ENCODE results near the gene EML4.
A peak's percentile ranks its signal among the peaks of the same experiment; 100 is the strongest.

EML4 gene

GRCh38 chr2:42298132-42298531 lies 129.0 kb downstream of the EML4 start:
- H3K4me1 Mint-ChIP-seq, result peaks cover 44% of the 10 kb centered on the region
- H3K36me3 Mint-ChIP-seq, result peaks cover 97% of the 10 kb centered on the region
- peak overlapping the region; percentile 85 for H3K27ac Mint-ChIP-seq
- H3K9me3 Mint-ChIP-seq, result no peaks in the 10 kb centered on the region
- ATAC-seq (no peak), DNase-seq (ENCODE audit: low spot score in 2 of 2) (no peak)
- H3K4me3 Mint-ChIP-seq, result no peak overlapping the region

GRCh38 chr2:42298996-42299754 lies 130.0 kb downstream of the EML4 start:
- Mint-ChIP-seq H3K27ac (peak overlapping the region; percentile 86), H3K4me1 (peaks cover 44% of the 10 kb centered on the region), H3K36me3 (peaks cover 97% of the 10 kb centered on the region), H3K4me3 (no peak overlapping the region), H3K9me3 (no peaks in the 10 kb centered on the region)
- DNase-seq (ENCODE audit: low spot score in 2 of 2) (no peak), ATAC-seq (peak; percentile 85)

GRCh38 chr2:42300527-42300926 lies 131.4 kb downstream of the EML4 start:
- H3K4me3 Mint-ChIP-seq, result no peak overlapping the region
- no peaks in the 10 kb centered on the region for H3K9me3 Mint-ChIP-seq
- H3K36me3 Mint-ChIP-seq, result peaks cover 97% of the 10 kb centered on the region
- peaks cover 44% of the 10 kb centered on the region for H3K4me1 Mint-ChIP-seq
- DNase-seq (ENCODE audit: low spot score in 2 of 2) (no peak), ATAC-seq (peak; percentile 44)
- H3K27ac Mint-ChIP-seq, result no peak overlapping the region

- H3K4me3 Mint-ChIP-seq, result no peak overlapping the region
- H3K4me1 Mint-ChIP-seq, result peaks cover 30% of the 10 kb centered on the region
- H3K36me3 Mint-ChIP-seq, result peaks cover 90% of the 10 kb centered on the region
- no peaks in the 10 kb centered on the region for H3K9me3 Mint-ChIP-seq
- peak overlapping the region; percentile 68 for H3K27ac Mint-ChIP-seq
- DNase-seq (ENCODE audit: low spot score in 2 of 2), result no peak
- no peak for ATAC-seq
Measured at GRCh38 chr2:42303252-42303651, 134.1 kb downstream of the EML4 start.

- DNase-seq (ENCODE audit: low spot score in 2 of 2) (no peak), ATAC-seq (no peak)
- peak overlapping the region; percentile 68 for H3K27ac Mint-ChIP-seq
- H3K36me3 Mint-ChIP-seq, result peaks cover 87% of the 10 kb centered on the region
- H3K4me1 Mint-ChIP-seq, result peaks cover 20% of the 10 kb centered on the region
- no peaks in the 10 kb centered on the region for H3K9me3 Mint-ChIP-seq
- H3K4me3 Mint-ChIP-seq, result no peak overlapping the region
Measured at GRCh38 chr2:42304059-42304713, 135.0 kb downstream of the EML4 start.

GRCh38 chr2:42307180-42307579 lies 138.0 kb downstream of the EML4 start:
- Mint-ChIP-seq H3K27ac (peak overlapping the region; percentile 56), H3K36me3 (peaks cover 67% of the 10 kb centered on the region), H3K4me1 (peaks cover 14% of the 10 kb centered on the region)

GRCh38 chr2:42309366-42309765 lies 140.2 kb downstream of the EML4 start:
- peaks cover 65% of the 10 kb centered on the region for H3K36me3 Mint-ChIP-seq
- H3K9me3 Mint-ChIP-seq, result no peaks in the 10 kb centered on the region
- H3K4me1 Mint-ChIP-seq, result peaks cover 14% of the 10 kb centered on the region
- H3K27ac Mint-ChIP-seq, result peak overlapping the region; percentile 26
- no peak for DNase-seq (ENCODE audit: low spot score in 2 of 2)
- peak; percentile 58 for ATAC-seq
- H3K4me3 Mint-ChIP-seq, result no peak overlapping the region

More at GRCh38 chr2:42307180-42307579, 138.0 kb downstream of the EML4 start:
- DNase-seq (ENCODE audit: low spot score in 2 of 2), result no peak
- ATAC-seq, result no peak
- H3K4me3 Mint-ChIP-seq, result no peak overlapping the region
- H3K9me3 Mint-ChIP-seq, result no peaks in the 10 kb centered on the region

GRCh38 chr2:42310007-42310515 lies 140.9 kb downstream of the EML4 start:
- no peak overlapping the region for H3K4me3 Mint-ChIP-seq
- ATAC-seq, result no peak
- DNase-seq (ENCODE audit: low spot score in 2 of 2), result no peak
- peaks cover 65% of the 10 kb centered on the region for H3K36me3 Mint-ChIP-seq
- H3K9me3 Mint-ChIP-seq, result no peaks in the 10 kb centered on the region
- H3K27ac Mint-ChIP-seq, result no peak overlapping the region
- H3K4me1 Mint-ChIP-seq, result peaks cover 21% of the 10 kb centered on the region

- no peak for DNase-seq (ENCODE audit: low spot score in 2 of 2)
- Mint-ChIP-seq H3K4me3 (no peak overlapping the region), H3K9me3 (no peaks in the 10 kb centered on the region), H3K27ac (no peak overlapping the region), H3K36me3 (peaks cover 65% of the 10 kb centered on the region), H3K4me1 (peaks cover 22% of the 10 kb centered on the region)
- ATAC-seq, result no peak
Measured at GRCh38 chr2:42312106-42312505, 143.0 kb downstream of the EML4 start.

- H3K27ac Mint-ChIP-seq, result peak overlapping the region; percentile 46
- H3K4me1 Mint-ChIP-seq, result peaks cover 18% of the 10 kb centered on the region
- H3K9me3 Mint-ChIP-seq, result no peaks in the 10 kb centered on the region
- H3K4me3 Mint-ChIP-seq, result no peak overlapping the region
- DNase-seq (ENCODE audit: low spot score in 2 of 2) (no peak), ATAC-seq (no peak)
- peaks cover 72% of the 10 kb centered on the region for H3K36me3 Mint-ChIP-seq
Measured at GRCh38 chr2:42314892-42315468, 145.8 kb downstream of the EML4 start.

- ATAC-seq, result no peak
- Mint-ChIP-seq H3K9me3 (no peaks in the 10 kb centered on the region), H3K27ac (no peak overlapping the region), H3K36me3 (peaks cover 79% of the 10 kb centered on the region), H3K4me3 (no peak overlapping the region), H3K4me1 (peaks cover 16% of the 10 kb centered on the region)
- DNase-seq (ENCODE audit: low spot score in 2 of 2), result no peak
Measured at GRCh38 chr2:42315844-42316470, 146.8 kb downstream of the EML4 start.

GRCh38 chr2:42316910-42317309 lies 147.8 kb downstream of the EML4 start:
- Mint-ChIP-seq H3K27ac (peak overlapping the region; percentile 26), H3K4me3 (no peak overlapping the region), H3K4me1 (peaks cover 16% of the 10 kb centered on the region), H3K9me3 (no peaks in the 10 kb centered on the region), H3K36me3 (peaks cover 84% of the 10 kb centered on the region)
- no peak for ATAC-seq
- DNase-seq (ENCODE audit: low spot score in 2 of 2), result no peak

- ATAC-seq (no peak), DNase-seq (ENCODE audit: low spot score in 2 of 2) (no peak)
- peak overlapping the region; percentile 69 for H3K27ac Mint-ChIP-seq
- peaks cover 16% of the 10 kb centered on the region for H3K4me1 Mint-ChIP-seq
- no peaks in the 10 kb centered on the region for H3K9me3 Mint-ChIP-seq
- no peak overlapping the region for H3K4me3 Mint-ChIP-seq
- H3K36me3 Mint-ChIP-seq, result peaks cover 81% of the 10 kb centered on the region
Measured at GRCh38 chr2:42317486-42317885, 148.3 kb downstream of the EML4 start.

- H3K27ac Mint-ChIP-seq, result peak overlapping the region; percentile 69
- no peaks in the 10 kb centered on the region for H3K9me3 Mint-ChIP-seq
- DNase-seq (ENCODE audit: low spot score in 2 of 2) (no peak), ATAC-seq (no peak)
- peaks cover 76% of the 10 kb centered on the region for H3K36me3 Mint-ChIP-seq
- no peak overlapping the region for H3K4me3 Mint-ChIP-seq
- H3K4me1 Mint-ChIP-seq, result peaks cover 16% of the 10 kb centered on the region
Measured at GRCh38 chr2:42317945-42318344, 148.8 kb downstream of the EML4 start.

GRCh38 chr2:42319265-42319664 lies 150.1 kb downstream of the EML4 start:
- peaks cover 72% of the 10 kb centered on the region for H3K36me3 Mint-ChIP-seq
- no peaks in the 10 kb centered on the region for H3K9me3 Mint-ChIP-seq
- ATAC-seq (no peak), DNase-seq (ENCODE audit: low spot score in 2 of 2) (no peak)
- no peak overlapping the region for H3K4me3 Mint-ChIP-seq
- H3K27ac Mint-ChIP-seq, result peak overlapping the region; percentile 57
- H3K4me1 Mint-ChIP-seq, result peaks cover 16% of the 10 kb centered on the region

Data from stimulated activated effector memory CD8-positive, alpha-beta T cell treated with anti-CD3 and anti-CD28 coated beads, Interleukin-12 subunit alpha, Interleukin-12 subunit beta, amount 100 ng/mL, for 72 hours (primary cell).